ENCODE results near the gene GPR78. TPM values are rescaled to one million over a fixed set of nuclear protein-coding genes. Genes with fewer than 3 reads are reported as not detected.

Gene GPR78
- polyA plus RNA-seq, 1 of the 3 experiments (the other 2 are of a cell fraction), result not detected

DNA sequence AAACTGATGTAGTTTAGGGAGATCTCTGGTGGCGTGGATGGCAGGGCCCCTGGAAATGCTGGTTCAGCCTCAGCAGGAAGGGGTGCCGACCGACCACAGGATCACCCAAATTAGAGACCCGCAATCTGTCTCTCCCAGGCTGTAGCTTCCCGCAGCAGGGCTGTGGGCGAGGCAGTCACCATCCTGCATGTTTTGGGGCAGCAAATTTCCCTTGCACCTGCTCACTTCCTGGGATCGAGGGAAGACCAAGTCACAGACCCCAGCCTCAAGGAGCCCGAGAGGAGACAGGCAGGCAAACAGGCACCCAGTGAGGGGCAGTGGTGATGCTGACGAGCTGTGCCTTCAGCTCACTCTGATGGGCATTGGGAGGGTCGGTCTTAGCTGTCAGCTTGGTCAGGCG, 21.2 kb upstream of the GPR78 start:
- Histone ChIP-seq H3K9ac (no peak overlapping the region), H3K4me2 (no peak overlapping the region), H3F3A (replicated peaks; ENCODE audit: insufficient read depth) (no peaks in the 10 kb centered on the region), H4K20me1 (ENCODE audit: insufficient read depth) (no peaks in the 10 kb centered on the region), H2AFZ (ENCODE audit: low read depth) (no peak overlapping the region), H3K36me3 (replicated peaks in 1 of 2; ENCODE audit: control insufficient read depth in 1 of 2, insufficient read depth in 2 of 2, low read length in 1 of 2) (no peaks in the 10 kb centered on the region), H3K4me1 (ENCODE audit: control insufficient read depth in 1 of 2, insufficient read depth in 2 of 2, low read depth in 1 of 2, low read length in 1 of 2) (no peaks in the 10 kb centered on the region), H3K4me3 (ENCODE audit: low read depth in 2 of 2, low read length in 1 of 2) (no peak overlapping the region), H3K27ac (ENCODE audit: low read depth in 2 of 2, low read length in 1 of 2) (no peak overlapping the region), H3K27me3 (ENCODE audit: insufficient read depth) (no peaks in the 10 kb centered on the region), H3K9me3 (no peaks in the 10 kb centered on the region), H3K79me2 (ENCODE audit: insufficient read depth) (no peaks in the 10 kb centered on the region), H3K9me2 (no peaks in the 10 kb centered on the region)
- TF ChIP-seq RCOR1 (IDR thresholded peaks at IDR 0.05; ENCODE audit: low read length) (no peak), YY1 (IDR thresholded peaks at IDR 0.05; ENCODE audit: low read depth) (no peak), TAF1 (IDR thresholded peaks at IDR 0.05; ENCODE audit: borderline replicate concordance, low read depth, low read length) (no peak), NFIC (IDR thresholded peaks at IDR 0.05; ENCODE audit: borderline replicate concordance) (no peak), JUND (IDR thresholded peaks at IDR 0.05) (no peak), SMC3 (IDR thresholded peaks at IDR 0.05; ENCODE audit: low read depth, low read length) (no peak), TCF12 (IDR thresholded peaks at IDR 0.05) (no peak), RXRA (IDR thresholded peaks at IDR 0.05; ENCODE audit: borderline replicate concordance, low read depth) (no peak)
- TF ChIP-seq, protein P1, sequence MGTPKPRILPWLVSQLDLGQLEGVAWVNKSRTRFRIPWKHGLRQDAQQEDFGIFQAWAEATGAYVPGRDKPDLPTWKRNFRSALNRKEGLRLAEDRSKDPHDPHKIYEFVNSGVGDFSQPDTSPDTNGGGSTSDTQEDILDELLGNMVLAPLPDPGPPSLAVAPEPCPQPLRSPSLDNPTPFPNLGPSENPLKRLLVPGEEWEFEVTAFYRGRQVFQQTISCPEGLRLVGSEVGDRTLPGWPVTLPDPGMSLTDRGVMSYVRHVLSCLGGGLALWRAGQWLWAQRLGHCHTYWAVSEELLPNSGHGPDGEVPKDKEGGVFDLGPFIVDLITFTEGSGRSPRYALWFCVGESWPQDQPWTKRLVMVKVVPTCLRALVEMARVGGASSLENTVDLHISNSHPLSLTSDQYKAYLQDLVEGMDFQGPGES (IDR thresholded peaks at IDR 0.05; ENCODE audit: low read depth, low read length), result no peak
- TF ChIP-seq, protein P2, sequence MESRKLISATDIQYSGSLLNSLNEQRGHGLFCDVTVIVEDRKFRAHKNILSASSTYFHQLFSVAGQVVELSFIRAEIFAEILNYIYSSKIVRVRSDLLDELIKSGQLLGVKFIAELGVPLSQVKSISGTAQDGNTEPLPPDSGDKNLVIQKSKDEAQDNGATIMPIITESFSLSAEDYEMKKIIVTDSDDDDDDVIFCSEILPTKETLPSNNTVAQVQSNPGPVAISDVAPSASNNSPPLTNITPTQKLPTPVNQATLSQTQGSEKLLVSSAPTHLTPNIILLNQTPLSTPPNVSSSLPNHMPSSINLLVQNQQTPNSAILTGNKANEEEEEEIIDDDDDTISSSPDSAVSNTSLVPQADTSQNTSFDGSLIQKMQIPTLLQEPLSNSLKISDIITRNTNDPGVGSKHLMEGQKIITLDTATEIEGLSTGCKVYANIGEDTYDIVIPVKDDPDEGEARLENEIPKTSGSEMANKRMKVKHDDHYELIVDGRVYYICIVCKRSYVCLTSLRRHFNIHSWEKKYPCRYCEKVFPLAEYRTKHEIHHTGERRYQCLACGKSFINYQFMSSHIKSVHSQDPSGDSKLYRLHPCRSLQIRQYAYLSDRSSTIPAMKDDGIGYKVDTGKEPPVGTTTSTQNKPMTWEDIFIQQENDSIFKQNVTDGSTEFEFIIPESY (IDR thresholded peaks at IDR 0.05; ENCODE audit: borderline replicate concordance, low read depth), result no peak
- TF ChIP-seq, protein P3, sequence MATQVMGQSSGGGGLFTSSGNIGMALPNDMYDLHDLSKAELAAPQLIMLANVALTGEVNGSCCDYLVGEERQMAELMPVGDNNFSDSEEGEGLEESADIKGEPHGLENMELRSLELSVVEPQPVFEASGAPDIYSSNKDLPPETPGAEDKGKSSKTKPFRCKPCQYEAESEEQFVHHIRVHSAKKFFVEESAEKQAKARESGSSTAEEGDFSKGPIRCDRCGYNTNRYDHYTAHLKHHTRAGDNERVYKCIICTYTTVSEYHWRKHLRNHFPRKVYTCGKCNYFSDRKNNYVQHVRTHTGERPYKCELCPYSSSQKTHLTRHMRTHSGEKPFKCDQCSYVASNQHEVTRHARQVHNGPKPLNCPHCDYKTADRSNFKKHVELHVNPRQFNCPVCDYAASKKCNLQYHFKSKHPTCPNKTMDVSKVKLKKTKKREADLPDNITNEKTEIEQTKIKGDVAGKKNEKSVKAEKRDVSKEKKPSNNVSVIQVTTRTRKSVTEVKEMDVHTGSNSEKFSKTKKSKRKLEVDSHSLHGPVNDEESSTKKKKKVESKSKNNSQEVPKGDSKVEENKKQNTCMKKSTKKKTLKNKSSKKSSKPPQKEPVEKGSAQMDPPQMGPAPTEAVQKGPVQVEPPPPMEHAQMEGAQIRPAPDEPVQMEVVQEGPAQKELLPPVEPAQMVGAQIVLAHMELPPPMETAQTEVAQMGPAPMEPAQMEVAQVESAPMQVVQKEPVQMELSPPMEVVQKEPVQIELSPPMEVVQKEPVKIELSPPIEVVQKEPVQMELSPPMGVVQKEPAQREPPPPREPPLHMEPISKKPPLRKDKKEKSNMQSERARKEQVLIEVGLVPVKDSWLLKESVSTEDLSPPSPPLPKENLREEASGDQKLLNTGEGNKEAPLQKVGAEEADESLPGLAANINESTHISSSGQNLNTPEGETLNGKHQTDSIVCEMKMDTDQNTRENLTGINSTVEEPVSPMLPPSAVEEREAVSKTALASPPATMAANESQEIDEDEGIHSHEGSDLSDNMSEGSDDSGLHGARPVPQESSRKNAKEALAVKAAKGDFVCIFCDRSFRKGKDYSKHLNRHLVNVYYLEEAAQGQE (IDR thresholded peaks at IDR 0.05; ENCODE audit: low read depth, low read length), result no peak
- no peak for DNase-seq
- ChIA-PET CTCF (interaction anchor here (1.0 kb wide), 1 partner anchor 11 kb away, joined by 3 read pairs; no protein-coding TSS in a partner anchor), POLR2A (no interaction called here)
- 40% methylated on average over 3 of the region's 11 CpGs for WGBS (ENCODE audit: low lambda C conversion rate)

Measured in SK-N-SH (cell line).